ENCODE data around the gene HS2ST1.

DNA sequence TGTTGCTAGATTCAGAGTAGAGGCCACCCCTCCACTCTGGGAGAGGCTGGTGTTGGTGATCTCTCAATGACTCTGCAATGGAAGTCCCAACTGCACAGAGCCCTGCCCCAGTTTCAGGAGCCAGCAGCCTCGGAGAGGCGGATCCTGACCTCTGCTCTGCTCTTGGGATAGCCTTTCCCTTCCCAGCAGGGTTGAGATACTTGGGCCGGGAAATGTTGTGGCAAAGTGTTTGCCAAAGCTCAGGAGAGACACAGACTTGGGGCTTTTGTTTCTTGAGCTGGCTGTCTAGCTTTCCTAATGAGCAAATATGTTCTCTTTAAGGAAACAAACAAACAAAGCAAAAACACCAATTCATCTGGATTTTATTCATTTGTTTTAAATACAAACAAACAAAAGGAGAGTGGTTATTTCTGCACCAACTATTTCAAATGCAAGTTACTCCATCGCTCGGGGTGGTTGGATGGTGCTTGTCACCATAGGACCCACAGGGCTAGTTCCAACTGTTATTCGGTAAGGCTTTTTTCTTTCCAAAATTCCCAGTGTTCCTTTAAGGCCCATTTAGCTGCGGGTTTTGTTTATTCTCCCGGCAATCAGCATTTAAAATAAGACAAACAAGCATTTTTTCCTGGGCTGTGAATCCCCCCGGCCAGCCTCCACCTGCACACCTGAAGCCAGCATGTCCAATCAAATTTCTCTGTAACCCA, 220.3 kb downstream of the HS2ST1 start:
- TF ChIP-seq CTCF (conservative IDR thresholded peaks at IDR 0.05), result no peak
- TF ChIP-seq EZH2 (IDR thresholded peaks at IDR 0.05; ENCODE audit: low read depth), result no peak

Data from PC-9 (cell line).